CD8-positive, alpha-beta memory T cell (primary cell): ENCODE measurements around the gene SLC41A2. TPM values are rescaled to one million over a fixed set of nuclear protein-coding genes. Genes with fewer than 3 reads are reported as not detected.

Source experiments
- CTCF ChIA-PET: fragments of 350-600 bp; sonication (Branson Sonifier 250); formaldehyde crosslinking; loops from one replicate; lab custom pipeline; 2021; ENCODE audit warnings: antibody characterized with exemption; lab: Charles Lee
- POLR2A ChIA-PET: fragments of 350-600 bp; sonication (Branson Sonifier 250); formaldehyde crosslinking; loops from one replicate; lab custom pipeline; 2021; ENCODE audit warnings: antibody characterized with exemption; lab: Charles Lee
- DNase-seq, 5 donors: peaks; one replicate each; pipeline versions ENCODE4 v3.0.0 to v3.0.0-alpha.2; 2020 to 2022; ENCODE audit warnings: mixed read lengths in 1 of 5
- H3K27ac ChIP-seq: one replicate; pipeline ENCODE4 v1.7.0; 2013; ENCODE audit warnings: low read depth, mild to moderate bottlenecking, low read length, moderate library complexity
- H3K27me3 ChIP-seq: 2 replicates; pipeline ENCODE4 v1.7.0; 2013; ENCODE audit warnings: low read length, mild to moderate bottlenecking; ENCODE audit not compliant: insufficient read depth, poor library complexity, severe bottlenecking
- H3K36me3 ChIP-seq: 2 replicates; pipeline ENCODE4 v1.7.0; 2013; ENCODE audit warnings: mild to moderate bottlenecking, low read length, moderate library complexity; ENCODE audit not compliant: insufficient read depth
- H3K4me1 ChIP-seq: 2 replicates; pipeline ENCODE4 v1.7.0; 2013; ENCODE audit warnings: mild to moderate bottlenecking, low read length, moderate library complexity; ENCODE audit not compliant: insufficient read depth
- H3K4me3 ChIP-seq: 2 replicates; pipeline ENCODE4 v1.7.0; 2013; ENCODE audit warnings: mild to moderate bottlenecking, low read length
- H3K9me3 ChIP-seq: 2 replicates; pipeline ENCODE4 v1.7.0; 2013; ENCODE audit warnings: mild to moderate bottlenecking, low read length
- H3K27ac Mint-ChIP-seq, 8 donors: one replicate each; pipeline ENCODE4 v1.8.0; 2020 to 2021; ENCODE audit warnings: mixed read lengths in 8 of 8, mild to moderate bottlenecking in 6 of 8, inconsistent platforms in 3 of 8, moderate library complexity in 3 of 8
- H3K27me3 Mint-ChIP-seq, 2 donors: one replicate each; pipeline ENCODE4 v1.8.0; 2020 to 2021; ENCODE audit warnings: mixed read lengths in 2 of 2, mild to moderate bottlenecking in 1 of 2, moderate library complexity in 1 of 2
- H3K36me3 Mint-ChIP-seq, 3 donors: one replicate each; pipeline ENCODE4 v1.8.0; 2020 to 2021; ENCODE audit warnings: mixed read lengths in 3 of 3, inconsistent platforms in 1 of 3, mild to moderate bottlenecking in 1 of 3
- H3K4me1 Mint-ChIP-seq, 3 donors: one replicate each; pipeline ENCODE4 v1.8.0; 2020 to 2021; ENCODE audit warnings: mixed read lengths in 3 of 3, inconsistent platforms in 1 of 3, mild to moderate bottlenecking in 1 of 3
- H3K4me3 Mint-ChIP-seq, 7 donors: one replicate each; pipeline ENCODE4 v1.8.0; 2020 to 2021; ENCODE audit warnings: mixed read lengths in 7 of 7, mild to moderate bottlenecking in 6 of 7, moderate library complexity in 4 of 7, inconsistent platforms in 2 of 7
- H3K9me3 Mint-ChIP-seq, 5 donors: one replicate each; pipeline ENCODE4 v1.8.0; 2020 to 2022; ENCODE audit warnings: mixed read lengths in 5 of 5, mild to moderate bottlenecking in 3 of 5, moderate library complexity in 2 of 5, inconsistent platforms in 1 of 5
- polyA plus RNA-seq: library from polyadenylated mRNA; unstranded; fragments of 300-500 nt; fragmentation: Illumina TruSeq; gene quantifications from one replicate; pipeline ENCODE4 v1.2.3, GENCODE V29; 2021
- total RNA-seq, 2 experiments: library from RNA; stranded (reverse); gene quantifications; one replicate each; pipeline ENCODE4 v1.2.3, GENCODE V29; 2021

SLC41A2 gene
- total RNA-seq (1 to 10 TPM; 5.9 to 6.8 TPM), polyA plus RNA-seq (not detected)

DNA sequence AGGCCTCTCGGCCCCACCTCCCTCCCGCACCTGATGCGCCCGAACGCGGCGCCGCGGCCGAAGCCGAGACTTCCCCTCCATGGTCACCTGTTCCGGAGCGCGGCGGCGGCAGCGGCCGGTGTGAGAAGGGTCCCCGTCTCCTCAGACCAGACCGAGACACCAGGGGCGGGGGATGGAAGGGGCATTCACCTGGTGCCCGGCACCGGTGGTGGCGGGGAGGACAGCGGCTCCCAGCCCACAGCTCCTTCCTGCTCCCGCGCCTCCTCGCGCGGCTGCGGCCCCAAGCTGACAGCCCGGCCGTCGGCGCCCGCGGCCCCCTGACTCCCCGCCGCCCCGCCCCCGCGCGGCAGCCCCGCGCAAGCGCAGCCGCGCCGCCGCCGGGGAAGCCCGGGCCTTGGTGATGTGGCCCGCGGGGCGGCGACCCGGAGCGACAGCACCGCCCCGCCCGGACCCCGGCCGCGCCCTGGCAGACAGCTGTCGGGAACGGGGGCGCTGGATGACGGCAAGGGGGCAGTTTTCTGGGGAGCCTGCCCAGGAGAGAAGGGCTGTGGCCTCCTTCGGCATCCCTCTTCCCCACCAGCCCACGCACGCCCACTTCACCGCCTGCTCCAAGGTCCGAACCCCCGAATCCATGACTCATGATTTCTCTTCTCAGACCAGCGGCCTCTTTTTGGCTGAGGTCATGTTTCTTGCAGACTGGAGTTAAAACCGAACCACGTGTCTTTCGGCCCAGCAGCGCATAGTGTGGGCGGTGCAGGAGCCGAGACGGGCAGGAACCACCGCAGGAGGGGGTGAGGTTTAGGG lies at the start of gene SLC41A2:
TSS of gene SLC41A2 (minus strand) at position 290 of the 804 bp plus-strand sequence. CDS start 29,763 bp downstream, outside the sequence.
- peaks cover 10 to 16% of the 10 kb centered on the region in 2 donors for H3K27me3 Mint-ChIP-seq

DNA sequence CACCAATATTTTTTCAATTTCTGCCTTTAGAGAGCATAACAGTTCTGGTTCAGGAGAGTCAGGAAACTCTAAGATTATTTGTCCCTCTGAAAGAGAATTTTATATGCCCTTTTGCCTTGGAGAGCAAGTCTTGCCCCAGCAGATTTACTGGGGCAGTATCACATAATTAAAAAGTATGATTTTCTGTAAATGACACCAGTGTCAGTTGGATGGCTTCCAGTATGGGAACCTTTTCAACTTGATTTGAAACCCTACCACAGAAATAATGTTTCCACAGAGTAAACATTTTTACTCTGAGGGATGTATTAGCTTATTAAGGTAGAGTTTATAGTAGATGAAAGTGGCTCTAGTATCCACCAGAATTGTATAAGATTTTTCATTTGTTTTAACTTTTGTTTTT lies 43.4 kb upstream of the SLC41A2 start:
- CTCF ChIA-PET = interaction anchor here (1.5 kb wide), 1 partner anchor 12 kb away, joined by 3 read pairs; no protein-coding TSS in a partner anchor
- POLR2A ChIA-PET = no interaction called here

More for the DNA sequence above, at the start of gene SLC41A2:
- Mint-ChIP-seq H3K4me1 (peaks cover 12 to 24% (median 23%) of the 10 kb centered on the region in 3 donors), H3K4me3 (peak within 1 kb of the TSS; percentile 91 to 98 (median 97)), H3K9me3 (peaks cover 0 to 1% (median 0%) of the 10 kb centered on the region in 5 donors), H3K27ac (peak within 1 kb of the TSS; percentile 64 to 99 (median 96)), H3K36me3 (peaks cover 0 to 4% (median 0%) of the 10 kb centered on the region in 3 donors)
- Histone ChIP-seq H3K27ac (peak within 1 kb of the TSS; percentile 62), H3K27me3 (no peaks in the 10 kb centered on the region), H3K9me3 (no peaks in the 10 kb centered on the region), H3K4me1 (peaks cover 6% of the 10 kb centered on the region), H3K36me3 (no peaks in the 10 kb centered on the region), H3K4me3 (peak within 1 kb of the TSS; percentile 88)
- POLR2A ChIA-PET = no interaction called here
- CTCF ChIA-PET = interaction anchor here (0.8 to 1.9 kb wide), 8 partner anchors 15 to 577 kb away, joined by 3 to 8 read pairs (median 3); no protein-coding TSS in a partner anchor
- DNase-seq = peak; percentile 65 to 81 (median 75)

DNA sequence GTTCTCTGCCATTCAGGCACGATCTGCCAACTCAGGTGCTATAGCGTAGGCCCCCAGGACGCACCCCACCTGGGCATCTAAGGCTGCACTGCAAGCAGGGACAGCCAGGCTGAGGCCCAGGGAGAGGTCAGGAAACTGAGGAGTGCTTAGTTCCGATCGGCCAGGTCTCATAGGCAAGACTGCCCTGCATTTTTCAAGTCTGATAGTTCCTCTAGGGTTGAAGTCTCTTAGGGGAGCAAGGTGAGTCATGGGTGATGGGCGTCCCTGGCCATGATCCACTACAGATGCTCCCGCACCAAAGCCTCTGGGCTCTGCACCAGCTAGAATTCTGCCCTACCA lies 41.2 kb upstream of the SLC41A2 start:
- H3K9me3 ChIP-seq = no peaks in the 10 kb centered on the region
- no peak overlapping the region for H3K27ac ChIP-seq
- Mint-ChIP-seq H3K27me3 (no peaks in the 10 kb centered on the region), H3K36me3 (peaks cover 39 to 87% (median 50%) of the 10 kb centered on the region in 3 donors), H3K27ac (peak overlapping the region in 2 of 8 donors; percentile 29 to 39), H3K4me3 (no peak overlapping the region), H3K9me3 (peaks cover 0 to 11% (median 5%) of the 10 kb centered on the region in 5 donors), H3K4me1 (peaks cover 0 to 1% (median 0%) of the 10 kb centered on the region in 3 donors)
- H3K36me3 ChIP-seq = no peaks in the 10 kb centered on the region
- H3K27me3 ChIP-seq = no peaks in the 10 kb centered on the region
- H3K4me3 ChIP-seq = no peak overlapping the region
- ChIA-PET CTCF (no interaction called here), POLR2A (no interaction called here)
- no peak for DNase-seq
- no peaks in the 10 kb centered on the region for H3K4me1 ChIP-seq

More for the DNA sequence above, 43.4 kb upstream of the SLC41A2 start:
- H3K4me1 ChIP-seq = no peaks in the 10 kb centered on the region
- Mint-ChIP-seq H3K36me3 (peaks cover 36 to 85% (median 67%) of the 10 kb centered on the region in 3 donors), H3K4me3 (no peak overlapping the region), H3K27me3 (no peaks in the 10 kb centered on the region), H3K9me3 (peaks cover 0 to 11% (median 5%) of the 10 kb centered on the region in 5 donors), H3K4me1 (peaks cover 0 to 1% (median 0%) of the 10 kb centered on the region in 3 donors), H3K27ac (no peak overlapping the region)
- no peaks in the 10 kb centered on the region for H3K36me3 ChIP-seq
- no peaks in the 10 kb centered on the region for H3K9me3 ChIP-seq
- H3K4me3 ChIP-seq = no peak overlapping the region
- no peaks in the 10 kb centered on the region for H3K27me3 ChIP-seq
- H3K27ac ChIP-seq = no peak overlapping the region
- no peak for DNase-seq

GRCh38 chr12:104998423-104999346 lies 40.6 kb upstream of the SLC41A2 start:
- Histone ChIP-seq H3K27ac (no peak overlapping the region), H3K9me3 (no peaks in the 10 kb centered on the region), H3K36me3 (no peaks in the 10 kb centered on the region), H3K27me3 (no peaks in the 10 kb centered on the region), H3K4me3 (no peak overlapping the region), H3K4me1 (no peaks in the 10 kb centered on the region)
- DNase-seq = peak in 1 of 5 donors; percentile 8
- peak overlapping the region in 2 of 8 donors; percentile 29 to 54 for H3K27ac Mint-ChIP-seq
- CTCF ChIA-PET = no interaction called here
- H3K4me1 Mint-ChIP-seq = peaks cover 0 to 1% (median 0%) of the 10 kb centered on the region in 3 donors
- no peak overlapping the region for H3K4me3 Mint-ChIP-seq
- no peaks in the 10 kb centered on the region for H3K27me3 Mint-ChIP-seq
- H3K9me3 Mint-ChIP-seq = peaks cover 0 to 11% (median 5%) of the 10 kb centered on the region in 5 donors
- POLR2A ChIA-PET = no interaction called here
- peaks cover 42 to 88% (median 48%) of the 10 kb centered on the region in 3 donors for H3K36me3 Mint-ChIP-seq

DNA sequence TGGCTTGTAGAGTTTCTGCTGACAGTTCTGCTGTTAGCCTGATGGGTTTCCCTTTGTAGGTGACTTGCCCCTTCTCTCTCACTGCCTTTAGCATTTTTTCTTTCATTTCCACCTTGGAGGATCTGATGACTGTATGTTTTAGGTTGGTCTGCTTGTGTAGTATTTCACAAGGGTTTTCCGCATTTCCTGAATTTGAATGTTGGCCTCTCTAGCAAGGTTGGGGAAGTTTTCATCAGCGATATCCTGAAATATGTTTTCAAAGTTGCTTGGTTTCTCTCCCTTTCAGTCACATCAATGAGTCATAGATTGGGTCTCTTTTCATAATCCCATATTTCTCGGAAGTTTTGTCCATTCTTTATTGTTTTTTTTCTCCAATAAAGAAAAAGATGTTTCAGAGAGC lies 39.5 kb upstream of the SLC41A2 start:
- Histone ChIP-seq H3K27me3 (no peaks in the 10 kb centered on the region), H3K4me3 (no peak overlapping the region), H3K36me3 (peaks cover 8% of the 10 kb centered on the region), H3K4me1 (no peaks in the 10 kb centered on the region), H3K9me3 (no peaks in the 10 kb centered on the region), H3K27ac (no peak overlapping the region)
- no peaks in the 10 kb centered on the region for H3K27me3 Mint-ChIP-seq
- no peak for DNase-seq
- CTCF ChIA-PET = no interaction called here
- POLR2A ChIA-PET = interaction anchor here (0.7 kb wide), 1 partner anchor 31 kb away, joined by 3 read pairs; no protein-coding TSS in a partner anchor
- H3K9me3 Mint-ChIP-seq = peaks cover 0 to 11% (median 5%) of the 10 kb centered on the region in 5 donors
- peaks cover 38 to 89% (median 43%) of the 10 kb centered on the region in 3 donors for H3K36me3 Mint-ChIP-seq
- H3K4me3 Mint-ChIP-seq = no peak overlapping the region
- no peak overlapping the region for H3K27ac Mint-ChIP-seq
- H3K4me1 Mint-ChIP-seq = peaks cover 0 to 1% (median 0%) of the 10 kb centered on the region in 3 donors

DNA sequence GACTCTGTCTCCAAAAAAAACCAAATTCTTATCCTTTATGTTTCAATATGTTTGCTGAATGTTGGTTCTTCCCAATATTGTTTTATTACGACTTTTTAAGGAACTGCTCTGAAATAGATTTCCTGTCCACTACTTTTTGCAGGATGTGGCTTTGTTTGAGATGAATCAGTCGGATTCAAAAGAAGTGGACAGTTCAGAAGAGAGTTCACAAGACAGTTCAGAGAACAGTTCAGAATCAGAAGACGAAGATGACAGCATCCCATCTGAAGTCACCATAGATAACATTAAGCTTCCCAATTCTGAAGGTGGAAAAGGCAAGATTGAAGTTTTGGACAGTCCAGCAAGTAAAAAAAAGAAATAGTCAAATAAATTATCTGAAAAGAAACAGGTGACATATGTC lies 36.2 kb upstream of the SLC41A2 start:
- ChIA-PET POLR2A (no interaction called here), CTCF (interaction anchor here (1.0 kb wide), 1 partner anchor 35 kb away, joined by 3 read pairs; no protein-coding TSS in a partner anchor)
- Mint-ChIP-seq H3K4me3 (no peak overlapping the region), H3K9me3 (no peaks in the 10 kb centered on the region), H3K36me3 (peaks cover 13 to 87% (median 43%) of the 10 kb centered on the region in 3 donors), H3K4me1 (peaks cover 5 to 9% (median 5%) of the 10 kb centered on the region in 3 donors), H3K27me3 (no peaks in the 10 kb centered on the region), H3K27ac (no peak overlapping the region)
- Histone ChIP-seq H3K27ac (no peak overlapping the region), H3K4me1 (no peaks in the 10 kb centered on the region), H3K27me3 (no peaks in the 10 kb centered on the region), H3K9me3 (no peaks in the 10 kb centered on the region), H3K4me3 (no peak overlapping the region), H3K36me3 (peaks cover 16% of the 10 kb centered on the region)
- no peak for DNase-seq

- Mint-ChIP-seq H3K27ac (peak overlapping the region in 1 of 8 donors; percentile 41), H3K36me3 (peaks cover 14 to 72% (median 38%) of the 10 kb centered on the region in 3 donors), H3K9me3 (no peaks in the 10 kb centered on the region), H3K4me1 (peaks cover 23 to 31% (median 30%) of the 10 kb centered on the region in 3 donors), H3K27me3 (no peaks in the 10 kb centered on the region), H3K4me3 (no peak overlapping the region)
- Histone ChIP-seq H3K36me3 (peaks cover 16% of the 10 kb centered on the region), H3K9me3 (no peaks in the 10 kb centered on the region), H3K27ac (no peak overlapping the region), H3K27me3 (no peaks in the 10 kb centered on the region), H3K4me1 (peaks cover 11% of the 10 kb centered on the region), H3K4me3 (no peak overlapping the region)
- CTCF ChIA-PET = no interaction called here
- DNase-seq = no peak
- POLR2A ChIA-PET = no interaction called here
Measured at GRCh38 chr12:104991565-104992128, 33.6 kb upstream of the SLC41A2 start.
